Stimulated activated CD8-positive, alpha-beta memory T cell treated with anti-CD3 and anti-CD28 coated beads, Interleukin-4, amount 100 ng/mL, for 4 hours (primary cell): ENCODE measurements around the gene ABTB1.
"Not testable (repeated sequence)": the region's sequence is repeated elsewhere in the genome, so short reads cannot be mapped to it uniquely, and the experiment has no call there.

Source experiments
- DNase-seq, 2 donors: peaks; one replicate each; pipeline ENCODE4 v3.0.0-alpha.2; 2020; ENCODE audit warnings: low read depth in 2 of 2, low spot score in 1 of 2

The ABTB1 gene

DNA sequence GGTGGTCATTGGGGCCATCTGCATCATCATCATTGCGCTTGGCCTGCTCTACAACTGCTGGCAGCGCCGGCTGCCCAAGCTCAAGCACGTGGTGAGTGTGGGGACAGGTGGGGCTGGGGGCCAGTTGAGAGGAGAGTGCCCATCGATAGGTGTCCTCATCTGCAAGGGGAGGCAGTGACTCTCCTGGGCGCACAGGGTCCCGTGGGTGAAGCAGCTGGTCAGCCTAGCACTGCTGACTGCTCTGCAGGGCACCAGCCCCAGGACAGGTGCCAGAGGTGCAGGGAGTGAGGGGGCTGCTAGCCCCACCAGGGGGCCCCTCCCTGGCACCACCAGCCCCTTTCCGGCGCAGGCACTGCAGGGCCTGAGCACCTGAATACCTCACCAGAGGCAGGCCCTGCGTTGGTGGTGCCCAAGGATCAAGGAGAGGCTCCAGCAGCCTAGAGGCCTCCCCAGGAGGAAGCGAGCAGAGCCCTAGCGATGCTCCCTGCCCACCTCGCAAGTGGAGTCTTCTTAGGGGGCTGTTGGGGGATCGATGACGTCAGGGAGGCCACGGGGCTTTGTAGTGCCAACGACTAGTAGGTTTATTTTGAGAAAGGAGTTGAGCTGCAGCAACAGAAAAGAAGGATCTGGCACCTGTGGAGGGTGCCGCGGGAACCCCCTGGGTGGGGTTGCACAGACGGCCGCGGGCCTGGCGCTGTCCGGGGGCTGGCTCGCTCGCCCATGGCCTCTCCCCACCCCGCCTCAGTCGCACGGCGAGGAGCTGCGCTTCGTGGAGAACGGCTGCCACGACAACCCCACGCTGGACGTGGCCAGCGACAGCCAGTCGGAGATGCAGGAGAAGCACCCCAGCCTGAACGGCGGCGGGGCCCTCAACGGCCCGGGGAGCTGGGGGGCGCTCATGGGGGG lies 976 bp upstream of the ABTB1 start:
- DNase-seq: peak in 1 of 2 donors; percentile 18

DNA sequence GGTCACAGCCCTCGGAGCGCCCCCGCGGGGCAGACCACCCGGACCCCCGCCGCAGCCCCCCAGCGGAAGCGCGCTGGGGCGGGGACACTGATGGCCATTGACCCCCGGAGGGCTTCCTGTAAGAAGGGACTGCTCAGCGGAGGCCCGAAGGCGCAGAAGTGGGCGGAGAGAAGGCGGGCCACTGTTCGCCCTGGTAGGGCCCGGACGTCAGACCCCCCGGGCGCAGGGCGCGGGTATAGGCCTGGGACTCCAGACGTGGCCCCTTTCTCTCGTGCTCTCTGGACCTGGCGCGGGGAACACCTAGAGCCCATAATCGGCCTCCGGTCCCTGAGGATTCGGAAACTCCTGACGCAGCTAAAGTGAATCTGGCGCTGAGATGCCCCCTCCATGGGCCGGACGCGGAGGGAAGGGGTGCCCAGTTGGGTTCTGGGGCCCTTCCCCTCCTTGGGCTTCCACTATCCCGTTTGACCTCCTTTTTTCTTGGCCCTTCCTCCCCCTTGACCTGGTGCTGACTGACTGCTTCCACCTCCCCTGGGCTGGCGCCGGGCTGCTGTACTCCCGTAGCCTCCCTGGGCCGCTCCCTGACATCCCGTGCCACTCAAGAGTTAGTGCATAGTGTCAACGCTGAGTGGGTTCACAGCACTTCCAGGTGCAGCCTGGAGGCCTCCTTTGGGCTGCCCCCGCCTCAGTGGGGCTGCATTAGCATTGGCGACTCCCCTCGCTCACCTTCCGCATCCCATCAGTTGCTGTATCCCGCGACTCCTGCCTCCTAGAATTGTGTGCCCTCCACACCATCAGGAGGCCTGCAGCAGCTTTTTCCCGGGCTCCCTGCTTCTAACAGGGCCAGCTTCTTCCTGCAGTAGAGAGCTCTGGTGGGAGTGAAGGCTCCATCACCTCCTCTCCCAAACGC lies 694 bp downstream of the ABTB1 start:
- DNase-seq: peak; percentile 8 to 17

DNA sequence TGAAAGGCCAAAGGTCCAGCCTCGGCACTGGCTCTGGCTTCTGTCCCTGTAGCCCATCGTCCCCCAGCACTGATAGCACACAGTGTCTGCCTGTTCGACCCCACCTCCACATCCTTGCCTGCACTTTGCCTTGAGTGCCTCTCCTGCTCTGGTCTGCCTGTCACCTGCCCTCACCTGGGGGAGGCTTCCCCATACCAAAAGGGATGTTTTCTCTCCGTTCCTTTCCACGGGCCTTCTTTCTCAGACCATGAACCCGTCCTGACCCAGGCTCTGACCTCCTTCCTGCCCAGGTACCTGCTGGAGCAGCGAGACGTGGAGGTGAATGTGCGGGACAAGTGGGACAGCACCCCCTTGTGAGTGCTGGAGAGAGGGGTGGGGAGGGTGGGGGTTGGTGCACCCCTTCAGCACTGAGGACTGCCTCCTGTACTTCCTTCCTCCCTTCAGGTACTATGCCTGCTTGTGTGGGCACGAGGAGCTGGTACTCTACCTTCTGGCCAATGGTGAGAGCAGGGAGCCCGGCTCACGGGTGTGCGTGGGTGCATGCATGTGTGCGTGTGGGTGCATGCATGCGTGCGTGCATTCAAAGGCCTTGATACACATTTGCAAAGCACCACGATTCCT lies 1.5 kb downstream of the ABTB1 start:
- no peak for DNase-seq

DNA sequence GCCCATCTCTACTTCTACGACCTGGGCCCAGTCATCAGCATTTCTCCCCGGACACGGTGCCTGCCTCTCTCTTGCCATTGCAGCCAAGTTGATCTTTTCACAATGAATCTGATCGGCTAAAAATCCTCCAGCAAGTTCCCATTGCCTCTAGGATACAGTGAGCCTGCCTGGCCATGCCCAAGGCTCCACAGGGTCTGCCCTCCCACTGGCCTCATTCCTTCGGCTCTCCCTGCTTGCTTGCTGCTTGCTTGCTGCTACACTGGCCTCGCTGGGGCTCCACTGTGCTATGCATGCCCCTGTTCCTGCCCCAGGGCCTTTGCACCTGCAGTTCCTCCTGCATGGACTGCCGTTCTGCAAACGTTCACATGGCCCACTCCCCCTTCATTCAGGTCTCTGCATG lies 2.0 kb downstream of the ABTB1 start:
- DNase-seq: no peak

DNA sequence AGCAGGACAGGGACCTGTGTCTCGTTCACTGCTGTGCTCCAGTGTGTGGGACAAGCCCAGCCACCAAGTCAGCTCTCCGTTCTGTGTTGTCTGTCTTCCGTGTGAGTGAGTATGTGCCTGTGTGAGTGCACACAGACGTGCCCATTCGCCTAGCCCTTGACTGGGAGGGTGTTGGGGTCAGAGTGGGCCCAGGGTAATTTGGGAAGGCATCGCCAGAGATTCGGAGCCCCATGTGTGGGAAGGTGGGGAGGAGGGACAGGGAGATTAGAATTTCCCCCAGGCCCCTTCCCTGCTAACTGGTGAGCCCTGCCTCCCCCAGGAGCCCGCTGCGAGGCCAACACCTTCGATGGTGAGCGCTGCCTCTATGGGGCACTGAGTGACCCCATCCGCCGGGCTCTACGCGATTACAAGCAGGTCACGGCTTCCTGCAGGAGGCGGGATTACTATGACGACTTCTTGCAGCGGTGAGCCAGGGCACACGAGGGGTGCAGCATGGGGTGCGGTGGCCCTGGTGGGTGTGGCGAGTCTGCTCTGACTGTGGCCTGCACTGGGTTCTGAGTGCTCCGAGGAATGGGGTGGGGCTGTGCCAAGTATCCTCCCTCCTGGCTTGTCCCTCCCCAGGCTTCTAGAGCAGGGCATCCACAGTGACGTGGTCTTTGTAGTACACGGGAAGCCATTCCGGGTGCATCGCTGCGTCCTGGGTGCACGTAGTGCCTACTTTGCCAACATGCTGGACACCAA lies 3.1 kb downstream of the ABTB1 start:
- no peak for DNase-seq

DNA sequence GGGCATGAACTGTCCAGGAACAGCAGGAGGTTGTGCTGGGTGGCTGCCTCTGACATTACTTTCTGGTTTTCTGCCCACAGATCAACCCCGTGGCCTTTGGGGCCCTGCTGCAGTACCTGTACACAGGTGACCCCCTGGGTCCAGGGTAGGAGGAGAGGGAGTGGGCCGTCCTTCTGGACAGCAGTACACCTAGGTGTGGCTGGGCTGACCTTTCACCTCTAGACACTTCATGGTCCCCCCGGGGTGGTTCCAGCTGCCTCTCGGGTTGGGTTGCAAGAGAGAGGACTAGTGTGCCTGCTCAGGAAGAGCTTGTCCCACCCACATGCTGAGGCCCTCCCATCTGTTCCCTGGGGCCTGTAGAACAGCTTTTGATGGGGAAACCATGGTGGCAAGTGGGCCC lies 3.7 kb downstream of the ABTB1 start:
- no peak for DNase-seq

DNA sequence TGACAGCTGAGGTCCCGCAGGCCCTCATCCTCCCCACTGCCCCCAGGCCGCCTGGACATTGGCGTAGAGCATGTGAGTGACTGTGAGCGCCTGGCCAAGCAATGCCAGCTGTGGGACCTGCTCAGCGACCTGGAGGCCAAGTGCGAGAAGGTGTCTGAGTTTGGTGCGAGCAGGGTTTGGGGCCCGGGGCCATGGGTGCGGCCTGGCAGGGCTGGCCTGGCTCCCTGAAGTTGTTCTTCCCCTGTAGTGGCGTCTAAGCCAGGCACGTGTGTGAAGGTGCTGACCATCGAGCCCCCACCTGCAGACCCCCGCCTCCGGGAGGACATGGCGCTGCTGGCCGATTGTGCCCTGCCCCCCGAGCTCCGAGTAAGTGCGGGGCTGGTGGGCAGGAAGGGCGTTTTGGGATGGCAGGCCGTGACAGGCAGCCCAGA lies 4.2 kb downstream of the ABTB1 start:
- no peak for DNase-seq

DNA sequence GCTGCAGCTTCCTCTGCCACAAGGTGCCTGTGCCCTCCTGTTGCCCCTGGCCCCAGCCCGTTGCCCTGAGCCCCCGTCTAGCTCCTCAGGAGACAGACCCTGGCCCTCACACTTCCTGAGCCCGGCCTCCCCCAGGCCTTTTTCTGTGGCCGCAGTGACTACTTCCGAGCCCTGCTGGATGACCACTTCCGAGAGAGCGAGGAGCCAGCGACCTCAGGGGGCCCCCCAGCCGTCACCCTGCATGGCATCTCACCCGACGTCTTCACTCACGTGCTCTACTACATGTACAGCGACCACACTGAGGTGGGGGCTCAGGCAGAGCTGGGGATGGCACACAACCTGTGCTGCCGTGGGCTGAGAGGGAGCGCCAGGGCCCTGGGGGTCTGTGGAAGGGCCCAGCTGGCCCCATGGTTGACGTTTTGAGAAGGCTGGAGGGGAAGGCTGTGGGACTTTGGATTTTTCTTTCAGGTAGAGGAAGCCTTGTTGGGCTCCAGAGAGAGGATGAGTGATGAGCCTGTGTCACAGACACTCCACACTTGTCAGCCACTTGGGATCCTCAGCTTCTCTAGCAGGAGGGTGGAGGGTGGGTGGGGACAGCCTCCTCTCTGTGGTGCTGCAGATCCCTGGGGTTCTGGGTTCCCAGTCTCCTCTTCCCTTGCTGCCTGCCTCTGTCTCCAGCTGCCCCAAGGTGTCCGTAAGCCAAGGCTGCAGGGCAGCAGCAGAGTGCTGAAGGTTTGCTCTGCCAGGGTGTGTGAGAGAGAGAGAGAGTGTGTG lies 5.0 kb downstream of the ABTB1 start:
- no peak for DNase-seq

DNA sequence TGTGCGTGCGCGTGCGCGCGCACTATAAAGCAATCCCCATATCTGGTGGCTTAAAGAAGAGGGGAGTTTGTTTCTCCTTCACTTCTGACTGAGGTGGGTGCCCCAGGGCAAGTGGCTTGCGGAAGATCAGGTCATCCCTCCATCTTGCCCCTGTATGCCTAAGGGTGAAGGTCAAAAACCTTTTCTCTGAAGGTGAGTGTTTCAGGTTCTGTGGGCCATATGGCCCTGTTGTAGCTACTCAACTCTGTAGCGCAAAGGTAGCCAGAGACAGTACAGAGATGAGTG lies 5.5 kb downstream of the ABTB1 start:
- DNase-seq: no peak

DNA sequence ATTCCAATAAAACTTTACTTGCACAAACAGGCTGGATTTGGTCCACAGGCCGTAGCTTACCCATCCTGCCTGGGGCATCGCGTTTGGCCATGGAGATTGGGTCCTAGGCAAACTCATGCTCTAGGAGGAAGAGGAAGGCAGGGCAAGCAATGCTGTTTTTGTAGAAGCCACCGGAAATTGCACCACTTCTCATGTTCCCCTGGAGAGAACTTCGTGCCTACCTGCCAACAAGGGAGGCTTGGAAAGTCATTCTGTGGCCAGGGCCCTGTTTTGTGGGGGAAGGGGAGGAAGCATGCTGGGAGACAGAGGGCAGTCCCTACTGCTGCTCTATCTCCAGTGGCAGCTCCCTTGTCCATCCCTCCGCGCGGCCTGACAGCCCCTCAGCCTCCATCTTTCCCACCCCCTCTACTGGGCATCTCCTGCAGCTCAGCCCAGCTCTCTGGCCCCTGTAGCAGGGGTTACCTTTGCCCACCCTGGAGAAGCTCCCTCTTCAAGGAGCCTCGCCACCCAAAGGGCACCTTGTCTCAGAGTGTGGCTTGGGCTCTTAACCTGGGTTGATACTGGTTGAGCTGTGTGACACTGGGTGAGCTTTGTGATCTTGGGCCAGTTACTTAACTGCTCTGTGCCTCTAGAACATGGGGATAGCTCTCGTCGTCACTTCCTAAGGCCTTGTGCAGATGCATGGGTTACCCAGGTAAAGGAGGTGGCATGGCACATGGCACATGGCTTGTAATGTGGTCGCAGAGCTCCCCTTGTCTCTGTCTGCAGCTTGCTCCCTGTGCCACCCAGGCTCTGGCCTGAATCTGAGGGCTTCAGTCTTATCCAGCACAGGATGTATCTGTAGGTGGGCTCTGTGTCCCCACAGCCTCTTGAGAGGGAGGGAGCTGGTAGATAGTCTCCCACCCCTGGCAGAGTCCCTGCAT lies 6.1 kb downstream of the ABTB1 start:
- DNase-seq: no peak

DNA sequence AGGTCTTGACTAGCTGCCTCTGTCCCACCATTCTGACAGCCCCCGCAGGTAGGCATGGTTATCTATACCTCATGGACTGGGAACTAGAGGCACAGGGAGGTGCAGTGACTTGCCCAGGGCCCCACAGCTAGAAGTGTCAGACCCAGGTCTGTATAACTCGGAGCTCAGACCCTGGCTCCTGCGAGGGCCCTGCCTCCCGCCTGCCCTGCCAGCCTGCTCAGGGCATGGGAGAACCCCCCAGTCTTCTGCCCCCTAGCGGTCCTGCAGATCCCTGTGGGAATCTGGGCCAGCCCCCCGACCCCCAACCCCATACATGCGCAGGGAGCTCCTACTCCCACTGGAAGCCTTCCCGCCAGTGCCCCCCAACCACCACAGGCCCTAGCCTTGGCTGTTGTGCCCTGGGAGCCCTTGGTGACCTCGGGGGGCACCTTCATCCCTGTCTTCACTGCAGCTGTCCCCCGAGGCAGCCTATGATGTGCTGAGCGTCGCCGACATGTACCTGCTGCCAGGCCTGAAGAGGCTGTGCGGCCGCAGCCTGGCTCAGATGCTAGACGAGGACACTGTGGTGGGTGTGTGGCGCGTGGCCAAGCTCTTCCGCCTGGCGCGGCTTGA lies 6.9 kb downstream of the ABTB1 start:
- no peak for DNase-seq

DNA sequence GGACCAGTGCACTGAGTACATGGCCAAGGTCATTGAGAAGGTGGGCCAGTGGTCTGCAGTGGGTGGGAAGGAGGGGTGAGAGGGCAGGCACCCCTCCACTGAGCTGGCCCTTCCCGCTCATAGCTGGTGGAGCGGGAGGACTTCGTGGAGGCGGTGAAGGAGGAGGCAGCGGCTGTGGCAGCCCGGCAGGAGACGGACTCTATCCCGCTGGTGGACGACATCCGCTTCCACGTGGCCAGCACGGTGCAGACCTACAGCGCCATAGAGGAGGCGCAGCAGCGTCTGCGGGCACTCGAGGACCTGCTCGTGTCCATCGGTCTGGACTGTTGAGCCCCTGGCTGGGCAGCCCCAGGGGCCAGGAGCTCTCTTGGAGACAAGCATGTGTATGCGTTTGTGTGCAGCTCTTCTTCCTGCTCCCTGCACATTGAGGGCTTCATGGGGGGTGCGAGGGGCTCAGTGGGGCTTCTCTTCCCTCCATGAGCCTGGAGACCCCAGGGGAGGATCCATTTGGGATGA lies 7.5 kb downstream of the ABTB1 start:
- no peak for DNase-seq

DNA sequence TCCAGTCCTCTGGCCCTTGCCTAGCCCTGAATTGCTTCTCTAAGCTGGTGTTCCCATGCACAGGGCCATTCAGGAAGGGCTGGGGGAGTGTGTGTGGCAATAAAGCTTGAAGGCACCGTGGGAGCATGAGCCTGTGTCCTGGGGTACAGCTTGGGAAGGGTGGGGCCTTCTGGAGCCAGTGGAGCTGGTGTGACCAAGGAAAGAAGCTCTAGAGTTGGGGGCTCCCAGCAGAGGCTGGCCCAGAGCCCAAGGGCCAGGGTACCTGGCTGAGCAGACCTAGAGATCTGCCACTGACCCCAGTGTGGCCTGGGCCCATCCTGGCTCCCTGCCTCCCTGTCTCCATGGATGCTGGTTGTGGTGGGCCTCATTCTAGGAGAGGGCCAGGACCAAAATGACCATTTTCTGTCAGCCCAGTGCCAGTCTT lies 8.1 kb downstream of the ABTB1 start:
- no peak for DNase-seq

DNA sequence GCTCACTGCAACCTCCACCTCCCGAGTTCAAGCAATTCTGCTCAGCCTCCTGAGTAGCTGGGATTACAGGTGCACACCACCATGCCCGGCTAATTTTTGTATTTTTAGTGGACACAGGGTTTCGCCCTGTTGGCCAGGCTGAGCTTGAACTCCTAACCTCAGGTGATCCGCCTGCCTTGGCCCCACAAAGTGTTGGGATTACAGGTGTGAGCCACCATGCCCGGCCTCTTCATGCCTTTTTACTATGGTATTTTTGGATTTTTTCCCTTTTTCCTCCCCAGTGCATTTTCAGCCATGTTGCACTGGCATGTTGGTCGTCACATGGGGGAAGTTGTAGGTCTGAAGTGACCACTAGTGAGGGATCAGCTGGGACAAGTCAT lies 9.4 kb downstream of the ABTB1 start:
- DNase-seq: not testable (repeated sequence)

DNA sequence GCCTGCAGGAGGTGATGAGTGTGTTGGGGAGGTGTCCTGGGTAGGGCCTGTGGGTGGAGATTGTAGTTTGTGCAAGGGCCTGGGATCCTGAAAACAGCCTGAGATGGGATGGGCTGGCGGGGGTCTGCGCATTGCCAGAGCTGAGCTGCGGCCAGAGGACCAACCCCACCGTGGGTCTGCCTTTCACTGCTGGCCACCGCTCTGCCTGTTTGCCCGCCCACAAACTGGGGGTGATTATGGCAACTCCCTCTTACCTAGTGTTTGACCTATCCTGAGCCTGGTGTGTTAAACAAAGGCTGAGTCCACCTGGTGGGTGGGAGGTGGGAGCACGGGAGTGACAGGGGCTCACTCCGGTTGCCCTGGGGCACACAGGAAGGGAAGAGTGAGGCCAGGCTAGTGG lies 9.8 kb downstream of the ABTB1 start:
- no peak for DNase-seq

DNA sequence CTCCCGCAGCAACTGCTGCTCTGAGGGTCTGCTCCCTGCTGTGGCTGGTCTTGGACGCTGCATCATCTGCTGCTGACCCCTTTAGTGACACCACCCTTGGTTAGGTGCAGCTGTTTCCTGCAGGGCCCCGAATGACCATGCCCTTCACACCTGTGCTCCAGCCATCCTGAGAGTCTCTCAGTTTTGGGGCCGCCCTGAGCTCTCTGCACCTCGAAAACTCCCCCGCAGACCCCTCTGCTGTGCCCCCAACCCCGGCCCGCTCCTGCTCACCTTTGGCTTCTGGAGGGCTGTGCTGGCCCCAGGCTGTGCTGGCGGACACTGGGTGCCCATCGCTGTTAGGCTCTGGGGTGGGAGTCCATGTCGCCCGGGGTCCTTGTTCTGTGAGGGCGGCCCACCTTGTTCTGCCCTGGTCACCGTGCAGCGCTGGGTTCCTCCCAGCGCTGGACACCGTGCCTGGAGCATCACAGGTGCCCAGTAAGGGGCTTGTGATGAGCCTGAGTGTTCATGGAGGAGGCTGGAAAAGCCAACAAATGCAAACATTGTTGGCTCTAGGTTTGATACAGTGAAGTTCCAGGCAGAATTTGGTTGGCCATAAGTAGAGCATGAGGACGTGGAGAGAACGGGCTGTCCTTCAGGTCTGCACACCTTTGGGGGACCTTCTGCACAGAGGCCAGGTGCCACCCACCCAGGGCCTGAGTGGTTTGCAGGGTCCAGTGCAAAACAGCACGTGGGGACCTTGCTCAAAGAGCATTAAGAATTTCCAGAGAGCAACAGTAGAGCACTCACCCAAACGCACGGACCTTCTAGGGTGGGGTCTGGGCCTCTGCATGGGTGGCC lies 12.3 kb downstream of the ABTB1 start:
- DNase-seq: no peak

DNA sequence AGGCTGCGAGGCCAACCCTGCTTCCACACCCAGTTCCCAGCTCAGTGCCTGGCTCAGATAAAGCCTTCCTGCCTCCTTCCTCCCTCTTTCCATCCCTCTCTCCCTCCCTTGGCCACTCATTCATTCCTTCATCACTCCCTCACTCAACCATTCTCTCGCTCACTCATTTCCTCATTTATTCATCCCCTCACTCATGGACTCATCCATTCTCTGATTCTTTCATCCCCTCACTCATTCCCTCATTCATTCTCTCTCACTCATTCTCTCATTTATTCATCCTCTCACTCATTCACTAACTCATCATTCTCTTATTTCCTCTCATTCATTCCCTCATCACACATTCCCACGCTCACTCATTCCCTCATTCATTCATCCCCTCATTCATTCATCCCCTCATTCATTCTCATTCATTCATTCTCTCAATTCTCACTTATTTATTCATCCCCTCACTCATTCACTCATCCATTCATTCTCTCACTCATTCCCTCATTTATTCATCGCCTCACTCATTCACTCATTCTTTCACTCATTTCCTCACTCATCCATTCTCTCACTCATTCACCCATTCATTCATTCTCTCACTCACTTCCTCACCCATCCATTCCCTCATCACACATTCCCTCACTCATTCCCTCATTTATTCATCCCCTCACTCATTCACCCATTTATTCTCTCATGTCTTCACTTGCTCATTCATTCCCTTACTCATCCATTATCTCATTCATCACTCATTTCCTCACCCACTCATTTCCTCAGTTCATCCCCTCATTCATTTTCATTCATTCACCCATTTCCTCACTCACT lies 13.2 kb downstream of the ABTB1 start:
- no peak for DNase-seq
